GM12878 (cell line): ENCODE data around the gene NIPAL1. TPM values are rescaled to one million over a fixed set of nuclear protein-coding genes. Genes with fewer than 3 reads are reported as not detected.

Source experiments
- ATAC-seq: fragments of 200-7000 bp; cut with Tn5 transposase; 3 replicates; pipeline ENCODE4 v1.9.1; 2020; ENCODE audit warnings: mild to moderate bottlenecking, moderate library complexity
- BruUV-seq: library from RNA; stranded (reverse); fragments of 400-500 nt; replicated peaks from 2 replicates; lab custom pipeline; 2021; lab: Mats Ljungman, UMichigan
- CTCF ChIA-PET: fragments of 300-600 bp; sonication (Branson Sonifier 250); formaldehyde crosslinking; extraction: SDS; loops from one replicate; lab custom pipeline; 2021; ENCODE audit warnings: inconsistent platforms; lab: Yijun Ruan, JAX
- POLR2A ChIA-PET: fragments of 350-600 bp; formaldehyde crosslinking; extraction: SDS; loops from one replicate; lab custom pipeline; 2021; ENCODE audit warnings: inconsistent platforms; lab: Charles Lee
- RAD21 ChIA-PET: fragments of 300-600 bp; sonication (Branson Sonifier 250); formaldehyde crosslinking; loops from one replicate; lab custom pipeline; 2023; ENCODE audit warnings: antibody characterized with exemption; ENCODE audit not compliant: unreplicated experiment; lab: Charles Lee
- SMC1A ChIA-PET: fragments of 300-600 bp; sonication (Branson Sonifier 250); formaldehyde crosslinking; loops from one replicate; lab custom pipeline; 2023; ENCODE audit not compliant: unreplicated experiment, uncharacterized antibody; lab: Charles Lee
- DNase-seq: peaks from one replicate; pipeline ENCODE4 v3.0.0-alpha.2; 2011; ENCODE audit warnings: low read depth, low spot score
- FAIRE-seq: peaks from 3 replicates; lab custom pipeline; 2011; peaks lifted over from hg19 to GRCh38; lab: Jason Lieb, UNC
- H2AFZ ChIP-seq: 2 replicates; pipeline ENCODE4 v1.6.0; 2011; ENCODE audit warnings: low read depth, low read length, control low read depth; ENCODE audit not compliant: control insufficient read depth
- H3K27ac ChIP-seq: 2 replicates; pipeline ENCODE4 v1.5.1; 2011; ENCODE audit warnings: control low read depth; ENCODE audit not compliant: control insufficient read depth, insufficient read depth
- H3K27me3 ChIP-seq, 2 experiments: replicated peaks in 1 of 2; 2 replicates each; pipeline versions ENCODE4 v1.6.0 to v1.6.1; 2011; ENCODE audit warnings: low read length in 1 of 2; ENCODE audit not compliant: control insufficient read depth in 2 of 2, insufficient read depth in 2 of 2
- H3K36me3 ChIP-seq, 2 experiments: 2 replicates each; pipeline ENCODE4 v1.5.1; 2011; ENCODE audit warnings: low read length in 1 of 2; ENCODE audit not compliant: control insufficient read depth in 2 of 2, insufficient read depth in 2 of 2
- H3K4me1 ChIP-seq: 2 replicates; pipeline ENCODE4 v1.6.1; 2011; ENCODE audit warnings: mild to moderate bottlenecking, low read length, moderate library complexity, mixed read lengths; ENCODE audit not compliant: control insufficient read depth, insufficient read depth
- H3K4me2 ChIP-seq: 2 replicates; pipeline ENCODE4 v1.6.0; 2011; ENCODE audit warnings: control low read depth; ENCODE audit not compliant: control insufficient read depth, insufficient read depth
- H3K4me3 ChIP-seq: fragments of 200-600 bp; sonication (generic); 2 replicates; pipeline ENCODE4 v1.5.1; 2016
- H3K79me2 ChIP-seq: 2 replicates; pipeline ENCODE4 v1.6.0; 2011; ENCODE audit warnings: low read length; ENCODE audit not compliant: control insufficient read depth, insufficient read depth
- H3K9ac ChIP-seq: 2 replicates; pipeline ENCODE4 v1.8.0; 2011; ENCODE audit warnings: low read length, control low read depth, mixed read lengths; ENCODE audit not compliant: control insufficient read depth, insufficient read depth
- H3K9me3 ChIP-seq: replicated peaks from 3 replicates; pipeline ENCODE4 v1.5.1; 2011; ENCODE audit warnings: mild to moderate bottlenecking, low read length; ENCODE audit not compliant: control insufficient read depth, insufficient read depth
- H4K20me1 ChIP-seq: 2 replicates; pipeline ENCODE4 v1.6.0; 2011; ENCODE audit not compliant: control insufficient read depth, insufficient read depth
- EZH2 ChIP-seq: IDR thresholded peaks from 2 replicates; pipeline ENCODE4 v1.6.1; 2012; ENCODE audit warnings: low read depth, mild to moderate bottlenecking, control low read depth, inconsistent platforms, low read length, borderline replicate concordance; ENCODE audit not compliant: control insufficient read depth
- MTA3 ChIP-seq: IDR thresholded peaks from 2 replicates; pipeline ENCODE4 v1.6.1; 2012; ENCODE audit warnings: low read length, inconsistent platforms, borderline replicate concordance
- PML ChIP-seq: IDR thresholded peaks from 2 replicates; pipeline ENCODE4 v1.6.1; 2012; ENCODE audit warnings: low read length, inconsistent platforms
- POLR2AphosphoS5 ChIP-seq: IDR thresholded peaks from 2 replicates; pipeline ENCODE4 v1.6.1; 2011; ENCODE audit warnings: mild to moderate bottlenecking, low read length, inconsistent platforms
- WGBS: methylation state at CpG from one replicate; pipeline ENCODE4 v1.1.6; 2016; ENCODE audit warnings: low lambda C conversion rate; ENCODE audit not compliant: insufficient replicate concordance, insufficient coverage; ENCODE audit errors: missing lambda C conversion rate; 5-methylcytosine and 5-hydroxymethylcytosine counted together
- in situ Hi-C: fragments of 300-500 bp; cut with MboI; formaldehyde crosslinking; loops from 9 replicates; pipeline ENCODE4 v1.14.3; 2018; ENCODE audit warnings: mixed read lengths
- intact Hi-C: fragments of 100-400 bp; cut with micrococcal nuclease; formaldehyde crosslinking; loops from one replicate; pipeline ENCODE4 v1.14.2; 2022; ENCODE audit not compliant: unreplicated experiment
- polyA plus RNA-seq, 11 experiments: library from polyadenylated mRNA; depleted of rRNA in 4 of 11; unstranded in 6 of 11; stranded (reverse) in 5 of 11; fragments of >200 nt; fragmentation: Nextera tagmentation in 4 of 11; fragmentation: Illumina TruSeq in 1 of 11; extraction: Ambion mirVana in 4 of 11; extraction: Trizol in 1 of 11; gene quantifications; 1 replicate in 1 of 11; 2 replicates in 10 of 11; pipeline versions ENCODE4 v1.2.1 to v1.2.3, GENCODE V29; 2011 to 2016; ENCODE audit warnings: inconsistent platforms in 2 of 11, missing spikeins in 2 of 11, low read depth in 1 of 11
- total RNA-seq, 4 experiments: library from RNA; depleted of rRNA in 3 of 4; stranded (reverse); fragments of >200 nt in 3 of 4; fragmentation: Illumina TruSeq in 1 of 4; extraction: Trizol in 1 of 4; gene quantifications; 2 replicates each; pipeline versions ENCODE4 v1.2.1 to v1.2.3, GENCODE V29; 2013 to 2021
- TF ChIP-seq, protein P1 (sequence below): IDR thresholded peaks from 2 replicates; pipeline ENCODE4 v1.6.1; 2012; ENCODE audit warnings: improper control_type of control experiment, low read depth, low read length; ENCODE audit not compliant: insufficient replicate concordance

NIPAL1 gene
- total and polyA plus RNA-seq, 10 of the 15 experiments (the other 5 are each of a cell fraction or from before 2014, with no cell fraction given) = 0.46 to 9.7 (median 5.9) TPM

DNA sequence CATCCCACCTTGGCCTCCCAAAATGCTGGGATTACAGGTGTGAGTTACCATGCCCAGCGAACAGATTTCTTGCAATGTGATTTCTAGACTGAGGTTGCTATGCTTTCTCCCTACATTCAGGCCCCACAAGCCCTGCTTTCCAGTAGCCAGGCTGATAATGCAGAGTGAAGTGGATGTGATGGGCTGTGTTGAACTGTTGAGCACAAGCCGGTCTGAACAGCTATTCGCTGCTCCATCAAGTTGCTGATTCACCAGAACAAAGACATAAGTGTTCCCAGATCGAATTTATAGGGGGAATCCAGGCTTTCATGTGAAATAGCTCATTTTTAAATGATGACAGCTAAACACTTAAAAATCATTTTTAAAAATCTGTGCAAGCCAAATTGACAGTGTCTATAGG is 8.0 kb downstream of the NIPAL1 start:
- FAIRE-seq = no peak

More for the DNA sequence above, 8.0 kb downstream of the NIPAL1 start:
- H3K9ac ChIP-seq = no peak overlapping the region
- H4K20me1 ChIP-seq = no peaks in the 10 kb centered on the region
- in situ Hi-C loops = no loop called here
- H3K9me3 ChIP-seq = no peaks in the 10 kb centered on the region; the same call in 2 of the 3 replicates
- ATAC-seq = no peak
- TF ChIP-seq EZH2 = no peak
- TF ChIP-seq MTA3 = no peak
- TF ChIP-seq, protein P1, sequence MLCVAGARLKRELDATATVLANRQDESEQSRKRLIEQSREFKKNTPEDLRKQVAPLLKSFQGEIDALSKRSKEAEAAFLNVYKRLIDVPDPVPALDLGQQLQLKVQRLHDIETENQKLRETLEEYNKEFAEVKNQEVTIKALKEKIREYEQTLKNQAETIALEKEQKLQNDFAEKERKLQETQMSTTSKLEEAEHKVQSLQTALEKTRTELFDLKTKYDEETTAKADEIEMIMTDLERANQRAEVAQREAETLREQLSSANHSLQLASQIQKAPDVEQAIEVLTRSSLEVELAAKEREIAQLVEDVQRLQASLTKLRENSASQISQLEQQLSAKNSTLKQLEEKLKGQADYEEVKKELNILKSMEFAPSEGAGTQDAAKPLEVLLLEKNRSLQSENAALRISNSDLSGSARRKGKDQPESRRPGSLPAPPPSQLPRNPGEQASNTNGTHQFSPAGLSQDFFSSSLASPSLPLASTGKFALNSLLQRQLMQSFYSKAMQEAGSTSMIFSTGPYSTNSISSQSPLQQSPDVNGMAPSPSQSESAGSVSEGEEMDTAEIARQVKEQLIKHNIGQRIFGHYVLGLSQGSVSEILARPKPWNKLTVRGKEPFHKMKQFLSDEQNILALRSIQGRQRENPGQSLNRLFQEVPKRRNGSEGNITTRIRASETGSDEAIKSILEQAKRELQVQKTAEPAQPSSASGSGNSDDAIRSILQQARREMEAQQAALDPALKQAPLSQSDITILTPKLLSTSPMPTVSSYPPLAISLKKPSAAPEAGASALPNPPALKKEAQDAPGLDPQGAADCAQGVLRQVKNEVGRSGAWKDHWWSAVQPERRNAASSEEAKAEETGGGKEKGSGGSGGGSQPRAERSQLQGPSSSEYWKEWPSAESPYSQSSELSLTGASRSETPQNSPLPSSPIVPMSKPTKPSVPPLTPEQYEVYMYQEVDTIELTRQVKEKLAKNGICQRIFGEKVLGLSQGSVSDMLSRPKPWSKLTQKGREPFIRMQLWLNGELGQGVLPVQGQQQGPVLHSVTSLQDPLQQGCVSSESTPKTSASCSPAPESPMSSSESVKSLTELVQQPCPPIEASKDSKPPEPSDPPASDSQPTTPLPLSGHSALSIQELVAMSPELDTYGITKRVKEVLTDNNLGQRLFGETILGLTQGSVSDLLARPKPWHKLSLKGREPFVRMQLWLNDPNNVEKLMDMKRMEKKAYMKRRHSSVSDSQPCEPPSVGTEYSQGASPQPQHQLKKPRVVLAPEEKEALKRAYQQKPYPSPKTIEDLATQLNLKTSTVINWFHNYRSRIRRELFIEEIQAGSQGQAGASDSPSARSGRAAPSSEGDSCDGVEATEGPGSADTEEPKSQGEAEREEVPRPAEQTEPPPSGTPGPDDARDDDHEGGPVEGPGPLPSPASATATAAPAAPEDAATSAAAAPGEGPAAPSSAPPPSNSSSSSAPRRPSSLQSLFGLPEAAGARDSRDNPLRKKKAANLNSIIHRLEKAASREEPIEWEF = no peak
- no peak for TF ChIP-seq PML
- no peak for TF ChIP-seq POLR2AphosphoS5
- TF ChIP-seq, all 136 proteins: peak for 0
- H3K36me3 ChIP-seq = no peaks in the 10 kb centered on the region
- ChIA-PET SMC1A (interaction anchor here (1.0 to 1.4 kb wide), 5 partner anchors 10 to 84 kb away, joined by 3 to 7 read pairs (median 3); no protein-coding TSS in a partner anchor), POLR2A (no interaction called here), RAD21 (interaction anchor here (1.0 kb wide), 1 partner anchor 8 kb away, joined by 3 read pairs; no protein-coding TSS in a partner anchor), CTCF (interaction anchor here (0.9 to 1.0 kb wide), 2 partner anchors 8 to 63 kb away, joined by 3 to 4 read pairs; no protein-coding TSS in a partner anchor)
- no peak overlapping the region for H3K27ac ChIP-seq
- no peak overlapping the region for H3K4me3 ChIP-seq
- intact Hi-C loops = no loop called here
- no peaks in the 10 kb centered on the region for H3K27me3 ChIP-seq
- WGBS = 31% methylated on average over 4 of the region's 4 CpGs
- DNase-seq = no peak
- H3K79me2 ChIP-seq = no peaks in the 10 kb centered on the region
- peaks cover 23% of the 10 kb centered on the region for H3K4me1 ChIP-seq
- no TSS peak for BruUV-seq
- no peak overlapping the region for H2AFZ ChIP-seq
- H3K4me2 ChIP-seq = no peak overlapping the region
